SW480 (cell line): ENCODE data around the gene DPYD.

Source experiments
- DNase-seq: peaks from one replicate; pipeline ENCODE4 v3.0.0-alpha.2; 2016; ENCODE audit warnings: low spot score

The DPYD gene

DNA sequence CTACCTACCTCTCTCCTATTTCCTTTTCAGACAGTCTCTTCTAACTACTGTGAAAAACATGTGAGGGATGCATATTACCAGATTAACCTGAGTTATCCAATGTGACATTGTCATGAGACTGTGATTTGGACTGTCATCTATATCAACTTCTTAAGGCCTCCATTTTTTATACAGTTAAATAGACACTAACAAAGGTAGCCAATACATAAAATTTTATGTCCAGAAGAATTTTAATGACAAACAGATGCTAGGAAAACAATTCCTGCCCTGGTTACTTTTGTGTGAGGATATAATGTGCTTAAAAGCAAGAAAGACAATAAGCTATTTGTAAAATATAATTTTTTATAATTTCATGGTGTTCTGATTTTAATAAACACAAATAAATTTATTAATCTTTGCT, 136.2 kb downstream of the DPYD start:
- DNase-seq, result no peak

DNA sequence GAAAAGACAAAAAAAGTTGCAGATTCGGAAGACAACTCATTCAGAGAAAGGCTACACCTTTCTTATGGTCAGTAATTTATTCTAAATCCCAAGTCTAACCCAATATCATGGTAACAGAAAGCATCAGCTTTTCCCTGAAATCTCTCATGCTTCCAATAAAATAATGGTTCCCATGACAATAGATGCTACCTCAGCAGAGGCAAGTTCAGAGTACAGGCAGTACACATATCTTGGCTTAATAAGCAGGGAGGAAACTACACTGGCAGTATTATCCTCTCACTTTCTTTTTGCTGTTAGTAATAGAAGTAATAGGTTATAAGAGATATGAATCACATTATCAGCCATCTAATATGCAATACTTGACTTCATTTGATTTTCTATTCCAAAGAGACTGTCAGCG, 137.1 kb downstream of the DPYD start:
- no peak for DNase-seq

DNA sequence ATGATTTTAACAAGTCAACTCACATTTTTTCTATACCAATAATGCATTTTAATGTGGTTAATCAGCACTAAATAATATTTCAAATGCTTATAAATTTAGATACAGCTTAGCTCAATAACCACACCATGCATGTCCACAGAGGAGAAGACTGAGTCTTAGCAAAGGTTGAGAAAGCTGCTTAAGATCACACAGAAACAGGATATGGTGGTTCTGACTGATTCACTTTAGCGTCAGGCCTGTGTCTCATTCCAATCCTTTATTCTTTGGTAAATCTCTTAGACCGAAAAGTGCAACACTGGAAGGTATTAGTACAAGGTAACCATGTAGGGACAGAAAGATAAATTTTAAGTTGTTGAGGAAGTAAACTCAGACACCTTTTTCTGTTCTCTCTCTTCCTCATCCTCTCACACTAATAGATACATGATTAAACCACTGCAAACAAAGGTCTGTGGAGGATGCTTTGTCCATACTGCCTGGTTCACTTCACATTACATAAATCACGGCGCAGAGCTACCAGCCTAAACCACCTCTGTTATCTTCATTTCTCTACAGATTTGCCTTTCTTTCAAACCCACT, 139.0 kb downstream of the DPYD start:
- DNase-seq, result no peak

DNA sequence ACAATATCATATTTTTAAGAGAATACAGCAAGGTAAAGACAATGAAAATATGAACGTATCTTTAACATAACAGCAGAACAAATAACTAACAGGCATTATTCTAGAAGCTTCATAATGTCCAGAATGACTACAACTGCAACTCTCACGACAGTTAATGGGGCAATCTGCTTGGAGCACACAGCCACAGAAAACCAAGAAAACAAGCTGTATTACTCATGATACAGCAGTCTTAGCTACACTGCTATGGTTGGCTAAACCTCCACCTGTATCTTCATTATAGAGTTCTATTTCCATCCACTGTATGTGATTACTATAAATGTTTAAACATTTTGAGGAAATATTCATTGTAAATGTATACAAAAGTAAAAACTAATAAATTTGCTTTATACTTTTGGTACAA, 139.9 kb downstream of the DPYD start:
- DNase-seq, result no peak

- no peak for DNase-seq
Observed at GRCh38 chr1:97778718-97779117, 142.1 kb downstream of the DPYD start.

DNA sequence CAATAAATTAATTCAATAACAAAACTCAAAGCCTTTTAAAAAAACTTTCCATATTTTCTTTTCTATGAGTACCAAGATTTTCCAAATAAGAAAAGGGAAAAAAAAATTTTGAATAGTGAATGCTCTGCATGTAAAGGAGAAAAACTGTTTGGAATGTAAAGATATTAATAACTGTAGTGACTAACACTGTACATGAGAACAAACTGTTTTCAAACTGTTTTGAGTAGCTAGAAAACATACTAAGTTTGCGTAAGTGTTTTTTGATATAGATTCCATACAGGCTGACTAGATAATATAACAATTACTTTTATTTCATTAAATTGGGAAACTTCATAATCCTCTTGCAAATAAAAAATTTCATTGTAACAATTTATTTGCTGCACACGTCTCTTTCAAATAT, 150.5 kb downstream of the DPYD start:
- DNase-seq, result no peak

DNA sequence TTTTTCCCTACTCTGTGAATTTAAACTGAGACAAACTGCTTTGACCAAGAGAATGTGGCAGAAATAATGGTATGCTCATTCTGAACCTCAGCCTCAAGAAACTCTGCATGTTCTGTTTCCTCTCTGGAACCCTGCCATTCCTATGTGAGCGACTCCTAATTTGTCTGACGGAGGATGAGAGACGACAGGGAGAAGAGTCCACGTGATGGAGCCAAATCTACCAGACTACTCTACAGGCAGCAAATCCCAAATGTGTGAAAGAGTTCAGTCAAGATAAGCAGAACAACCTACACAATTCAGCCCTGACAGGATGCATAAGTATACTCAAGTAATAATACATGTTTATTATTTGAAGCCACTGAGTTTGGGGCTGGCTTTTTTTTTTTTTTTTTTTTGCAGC, 153.5 kb downstream of the DPYD start:
- no peak for DNase-seq

GRCh38 chr1:97764991-97765390, 155.8 kb downstream of the DPYD start:
- no peak for DNase-seq

DNA sequence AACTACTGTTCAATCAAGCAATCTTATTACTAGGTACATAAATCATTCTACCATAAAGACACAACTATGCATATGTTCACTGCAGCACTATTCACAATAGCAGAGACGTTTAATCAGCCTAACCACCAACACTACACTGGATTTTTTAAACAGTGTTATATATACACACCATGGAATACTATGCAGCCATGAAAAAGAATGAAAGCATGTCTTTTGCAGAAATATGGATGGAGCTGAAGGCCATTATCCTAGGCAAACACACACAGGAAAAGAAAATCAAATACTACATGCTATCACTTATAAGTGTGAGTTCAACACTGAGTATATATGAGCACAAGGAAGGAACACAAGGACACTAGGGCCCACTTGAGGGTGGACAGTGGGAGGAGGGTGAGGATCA, 159.2 kb downstream of the DPYD start:
- DNase-seq, result no peak

DNA sequence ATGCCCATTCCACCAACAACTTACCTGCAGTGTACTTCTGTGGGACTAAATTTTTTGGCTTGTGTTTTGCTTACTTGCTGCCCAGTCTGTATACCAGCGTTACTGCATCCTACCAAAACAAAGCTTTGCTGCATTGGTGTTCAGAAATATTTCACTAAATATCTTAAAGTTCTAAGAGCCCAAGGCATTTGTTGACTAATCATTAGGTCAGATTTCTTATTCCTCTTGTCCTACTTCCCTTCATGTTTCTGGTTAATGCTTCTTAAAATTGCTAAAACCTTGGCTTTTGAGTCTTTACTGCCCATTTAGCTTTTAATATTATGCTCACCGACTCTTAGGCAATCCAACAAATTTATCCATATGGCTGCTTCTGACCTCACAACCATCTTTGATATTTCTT, 161.8 kb downstream of the DPYD start:
- no peak for DNase-seq

DNA sequence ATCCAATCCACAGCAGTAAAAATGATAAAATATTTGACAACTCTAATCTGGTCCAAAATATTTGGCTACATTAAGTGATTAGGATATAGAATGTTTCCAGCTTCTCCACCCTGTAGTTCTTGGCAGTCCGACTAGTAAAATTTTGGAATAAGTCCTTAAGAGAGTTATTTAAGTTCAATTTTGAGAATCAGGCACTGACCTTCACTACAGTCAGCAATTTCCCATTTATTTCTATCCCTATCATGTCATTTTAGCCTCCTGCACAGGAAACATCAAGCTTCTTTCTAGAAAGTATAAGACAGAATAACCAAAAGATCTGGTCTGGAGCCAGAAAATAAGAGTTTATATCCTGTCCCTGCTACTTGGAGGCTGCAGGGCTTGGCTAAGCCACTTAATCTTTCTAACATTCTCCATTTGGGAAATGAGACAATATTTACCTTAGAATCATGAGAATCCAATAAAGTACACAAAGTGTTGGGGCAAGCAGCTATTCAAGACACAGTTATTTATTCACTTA, 162.2 kb downstream of the DPYD start:
- DNase-seq, result no peak

DNA sequence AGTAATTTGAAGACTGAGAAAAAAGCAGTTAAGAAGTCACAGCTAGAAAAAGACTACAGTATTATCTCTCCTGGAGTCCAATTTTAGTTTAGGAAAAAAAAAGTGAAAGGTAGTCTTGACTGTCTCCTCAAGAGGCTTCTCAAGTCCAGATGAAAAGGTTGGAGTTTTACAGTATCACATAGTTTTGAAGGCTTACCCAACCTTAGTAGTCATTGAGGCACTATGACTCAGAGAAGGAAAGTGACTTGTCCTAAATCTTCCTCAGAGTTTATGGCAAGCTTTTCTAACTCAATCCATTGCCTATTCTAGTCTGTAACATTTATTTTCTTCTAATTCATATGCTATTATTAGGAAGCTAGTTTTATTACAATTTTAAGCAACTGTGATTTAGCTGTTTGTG, 174.9 kb downstream of the DPYD start:
- DNase-seq, result no peak

DNA sequence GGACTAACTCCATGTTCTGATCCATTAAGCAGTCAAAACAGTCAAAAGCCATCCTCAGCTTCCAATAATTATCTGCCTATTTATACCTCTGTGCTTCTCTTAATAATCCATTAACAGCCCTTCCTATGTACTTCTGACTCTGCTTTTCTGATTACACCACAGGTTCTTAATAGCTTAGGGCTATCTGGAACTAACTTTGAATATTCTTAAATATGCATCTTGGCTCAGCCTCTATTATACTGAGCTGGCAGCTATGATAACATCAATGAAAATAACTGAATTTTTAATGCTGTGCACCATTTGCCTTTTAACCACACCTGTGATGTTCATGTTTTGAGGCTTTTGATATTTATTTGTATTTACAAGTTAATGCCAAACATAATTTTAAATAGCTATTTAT, 175.9 kb downstream of the DPYD start:
- DNase-seq, result no peak

GRCh38 chr1:97743129-97743528, 177.7 kb downstream of the DPYD start:
- no peak for DNase-seq

GRCh38 chr1:97740891-97741290, 179.9 kb downstream of the DPYD start:
- DNase-seq, result no peak

GRCh38 chr1:97739596-97740103, 181.2 kb downstream of the DPYD start:
- no peak for DNase-seq

DNA sequence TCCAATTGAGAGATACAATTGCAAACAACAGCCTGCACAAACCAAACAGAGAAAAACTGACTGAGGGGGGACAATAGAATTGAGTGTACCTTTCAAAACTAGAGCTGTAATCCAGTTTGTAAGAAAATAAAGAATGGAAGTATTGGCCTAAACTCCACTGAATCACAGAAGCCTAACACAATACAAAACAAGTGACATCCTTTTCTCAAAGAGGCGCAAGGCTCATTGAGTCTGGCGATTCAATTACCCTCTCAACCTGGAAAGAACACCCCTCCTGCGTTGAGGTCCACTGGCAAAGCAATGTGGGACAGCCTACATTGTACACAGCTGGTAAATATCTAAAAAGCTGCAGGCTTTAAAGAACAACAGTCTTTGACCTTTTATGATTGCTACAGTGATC, 182.6 kb downstream of the DPYD start:
- DNase-seq, result no peak

GRCh38 chr1:97730271-97730670, 190.6 kb downstream of the DPYD start:
- no peak for DNase-seq

GRCh38 chr1:97728436-97728835, 192.4 kb downstream of the DPYD start:
- DNase-seq, result no peak

DNA sequence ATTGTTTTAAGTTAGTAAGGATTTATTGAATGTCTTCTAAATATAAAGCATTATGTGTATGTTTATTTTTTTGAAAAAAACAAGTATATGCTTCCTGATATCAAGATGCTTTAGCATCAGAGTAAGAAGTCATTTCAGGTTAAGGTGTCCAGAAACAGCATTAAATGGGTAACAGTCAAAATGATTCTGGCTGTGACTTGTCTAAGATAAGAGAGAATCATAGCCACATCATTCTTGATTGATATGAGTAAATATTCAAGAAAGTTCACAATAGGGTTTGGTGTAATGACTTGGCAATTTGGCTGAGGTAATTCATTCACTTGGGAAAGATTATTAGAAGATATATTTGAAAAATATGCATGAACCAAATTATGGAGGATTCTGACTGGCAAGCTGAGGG, 193.8 kb downstream of the DPYD start:
- no peak for DNase-seq

- DNase-seq, result no peak
Observed at GRCh38 chr1:97726386-97726785, 194.4 kb downstream of the DPYD start.

GRCh38 chr1:97721221-97721620, 199.6 kb downstream of the DPYD start:
- no peak for DNase-seq

DNA sequence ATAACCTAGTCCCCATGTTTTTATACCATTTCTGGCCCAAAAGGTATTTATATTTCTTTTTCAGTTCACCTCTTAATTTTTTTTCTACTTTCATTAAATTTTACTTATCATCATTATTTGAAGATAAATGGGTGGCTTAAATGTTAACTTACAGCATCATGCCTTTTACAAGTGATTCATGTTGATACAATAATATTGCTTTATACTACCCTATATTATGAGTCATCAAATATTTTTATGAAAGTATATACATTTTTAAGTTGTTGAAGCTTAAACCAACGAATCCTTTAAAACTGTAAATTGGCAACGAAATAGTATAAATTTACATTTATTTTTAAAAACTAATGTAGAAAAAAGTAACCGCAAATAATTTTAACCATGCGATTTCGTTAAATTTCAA, 207.9 kb downstream of the DPYD start:
- DNase-seq, result no peak

- DNase-seq, result no peak
Observed at GRCh38 chr1:97711858-97712257, 209.0 kb downstream of the DPYD start.

GRCh38 chr1:97693601-97694000, 227.2 kb downstream of the DPYD start:
- DNase-seq, result no peak
